Activated B cell treated with CpG ODN at 0.5 μM for 24 hours (primary cell): ENCODE measurements around the gene DYRK3. TPM values are rescaled to one million over a fixed set of nuclear protein-coding genes. Genes with fewer than 3 reads are reported as not detected.
"Not testable (repeated sequence)": the region's sequence is repeated elsewhere in the genome, so short reads cannot be mapped to it uniquely, and the experiment has no call there.

Source experiments
- ATAC-seq: fragments of 200-7000 bp; cut with Tn5 transposase; one replicate; pipeline ENCODE4 v1.10.0; 2021; ENCODE audit warnings: low read depth, mild to moderate bottlenecking, moderate library complexity
- CTCF ChIA-PET: fragments of 350-600 bp; sonication (Branson Sonifier 250); formaldehyde crosslinking; loops from one replicate; lab custom pipeline; 2021; ENCODE audit warnings: antibody characterized with exemption; lab: Charles Lee
- POLR2A ChIA-PET: fragments of 350-600 bp; sonication (Branson Sonifier 250); formaldehyde crosslinking; loops from one replicate; lab custom pipeline; 2021; ENCODE audit warnings: antibody characterized with exemption; lab: Charles Lee
- DNase-seq: peaks from one replicate; pipeline ENCODE4 v3.0.0; 2022
- H3K27ac Mint-ChIP-seq: one replicate; pipeline ENCODE4 v1.8.0; 2020; ENCODE audit warnings: mixed read lengths
- H3K27me3 Mint-ChIP-seq: one replicate; pipeline ENCODE4 v1.8.0; 2021; ENCODE audit warnings: mixed read lengths
- H3K36me3 Mint-ChIP-seq: one replicate; pipeline ENCODE4 v1.8.0; 2021; ENCODE audit warnings: low read depth, mixed read lengths
- H3K4me1 Mint-ChIP-seq: one replicate; pipeline ENCODE4 v1.8.0; 2021; ENCODE audit warnings: mixed read lengths
- H3K4me3 Mint-ChIP-seq: one replicate; pipeline ENCODE4 v1.8.0; 2020; ENCODE audit warnings: mild to moderate bottlenecking, mixed read lengths
- H3K9me3 Mint-ChIP-seq: one replicate; pipeline ENCODE4 v1.8.0; 2020; ENCODE audit warnings: mixed read lengths
- CTCF ChIP-seq: fragments of 200-600 bp; IDR thresholded peaks from one replicate; pipeline ENCODE4 v1.8.0; 2022; ENCODE audit warnings: antibody characterized with exemption, mild to moderate bottlenecking
- intact Hi-C: fragments of 100-400 bp; cut with micrococcal nuclease; formaldehyde crosslinking; loops from one replicate; pipeline ENCODE4 v1.15.1; 2024
- total RNA-seq: library from RNA; stranded (reverse); gene quantifications from 2 replicates; pipeline ENCODE4 v1.2.3, GENCODE V29; 2022

Gene DYRK3
- total RNA-seq, 1 donor from 2014 or later, result 0.33 TPM

- Mint-ChIP-seq H3K27me3 (peaks cover 2% of the 10 kb centered on the region), H3K4me1 (peaks cover 24% of the 10 kb centered on the region), H3K4me3 (no peak overlapping the region), H3K9me3 (no peaks in the 10 kb centered on the region), H3K36me3 (no peaks in the 10 kb centered on the region), H3K27ac (no peak overlapping the region)
- ChIA-PET CTCF (interaction anchor here (0.6 to 7.6 kb wide), 3 partner anchors 20 to 345 kb away, joined by 3 to 125 read pairs (median 11); no protein-coding TSS in a partner anchor), POLR2A (interaction anchor here (1.5 kb wide), 1 partner anchor 27 kb away, joined by 4 read pairs; no protein-coding TSS in a partner anchor)
- no peak for TF ChIP-seq CTCF
- no peak for DNase-seq
- intact Hi-C loops, result loop anchor here (5.0 kb wide), 1 partner anchor 221 kb away; no protein-coding TSS in a partner anchor
- no peak for ATAC-seq
Measured at GRCh38 chr1:206636671-206637070, 1.3 kb downstream of the DYRK3 start.

GRCh38 chr1:206637605-206638004 is 2.3 kb downstream of the DYRK3 start:
- intact Hi-C loops, result loop anchor here (5.0 kb wide), 1 partner anchor 220 kb away; no protein-coding TSS in a partner anchor
- ATAC-seq, result no peak
- H3K4me3 Mint-ChIP-seq, result no peak overlapping the region

GRCh38 chr1:206642074-206642473 is 6.7 kb downstream of the DYRK3 start:
- H3K4me1 Mint-ChIP-seq, H3K27me3 Mint-ChIP-seq, H3K36me3 Mint-ChIP-seq, DNase-seq, H3K4me3 Mint-ChIP-seq, intact Hi-C loops, CTCF ChIA-PET, H3K9me3 Mint-ChIP-seq, ATAC-seq, H3K27ac Mint-ChIP-seq, POLR2A ChIA-PET: not testable (repeated sequence)

More at GRCh38 chr1:206637605-206638004, 2.3 kb downstream of the DYRK3 start:
- no peak for TF ChIP-seq CTCF
- no peak for DNase-seq
- Mint-ChIP-seq H3K36me3 (no peaks in the 10 kb centered on the region), H3K27ac (no peak overlapping the region), H3K27me3 (peaks cover 2% of the 10 kb centered on the region), H3K4me1 (peaks cover 24% of the 10 kb centered on the region), H3K9me3 (no peaks in the 10 kb centered on the region)
- CTCF ChIA-PET, result interaction anchor here (0.7 to 2.7 kb wide), 2 partner anchors 16 to 26 kb away, joined by 3 to 11 read pairs; no protein-coding TSS in a partner anchor
- POLR2A ChIA-PET, result interaction anchor here (0.7 to 1.1 kb wide), 2 partner anchors 72 to 81 kb away, joined by 5 to 16 read pairs; no protein-coding TSS in a partner anchor

GRCh38 chr1:206643118-206643698 is 7.9 kb downstream of the DYRK3 start:
- Mint-ChIP-seq H3K9me3 (no peaks in the 10 kb centered on the region), H3K4me1 (no peaks in the 10 kb centered on the region), H3K27me3 (no peaks in the 10 kb centered on the region), H3K4me3 (no peak overlapping the region), H3K36me3 (no peaks in the 10 kb centered on the region), H3K27ac (no peak overlapping the region)
- no peak for TF ChIP-seq CTCF
- no peak for DNase-seq
- CTCF ChIA-PET, result no interaction called here
- POLR2A ChIA-PET, result interaction anchor here (0.5 kb wide), 1 partner anchor 254 kb away, joined by 3 read pairs; the partner anchor contains the start of gene IL24
- intact Hi-C loops, result no loop called here
- no peak for ATAC-seq

GRCh38 chr1:206646504-206646903 is 11.2 kb downstream of the DYRK3 start:
- no peaks in the 10 kb centered on the region for H3K36me3 Mint-ChIP-seq
- intact Hi-C loops, result no loop called here
- ChIA-PET CTCF (no interaction called here), POLR2A (no interaction called here)
- no peaks in the 10 kb centered on the region for H3K27me3 Mint-ChIP-seq
- H3K9me3 Mint-ChIP-seq, result no peaks in the 10 kb centered on the region
- H3K4me3 Mint-ChIP-seq, result no peak overlapping the region
- TF ChIP-seq CTCF, result no peak
- no peak overlapping the region for H3K27ac Mint-ChIP-seq
- no peak for DNase-seq
- no peak for ATAC-seq
- no peaks in the 10 kb centered on the region for H3K4me1 Mint-ChIP-seq
